ENCODE data around the gene BUB1B.
A peak's percentile ranks its signal among the peaks of the same experiment; 100 is the strongest.
"Not testable (repeated sequence)": the region's sequence is repeated elsewhere in the genome, so short reads cannot be mapped to it uniquely, and the experiment has no call there.

The BUB1B gene, protein sequence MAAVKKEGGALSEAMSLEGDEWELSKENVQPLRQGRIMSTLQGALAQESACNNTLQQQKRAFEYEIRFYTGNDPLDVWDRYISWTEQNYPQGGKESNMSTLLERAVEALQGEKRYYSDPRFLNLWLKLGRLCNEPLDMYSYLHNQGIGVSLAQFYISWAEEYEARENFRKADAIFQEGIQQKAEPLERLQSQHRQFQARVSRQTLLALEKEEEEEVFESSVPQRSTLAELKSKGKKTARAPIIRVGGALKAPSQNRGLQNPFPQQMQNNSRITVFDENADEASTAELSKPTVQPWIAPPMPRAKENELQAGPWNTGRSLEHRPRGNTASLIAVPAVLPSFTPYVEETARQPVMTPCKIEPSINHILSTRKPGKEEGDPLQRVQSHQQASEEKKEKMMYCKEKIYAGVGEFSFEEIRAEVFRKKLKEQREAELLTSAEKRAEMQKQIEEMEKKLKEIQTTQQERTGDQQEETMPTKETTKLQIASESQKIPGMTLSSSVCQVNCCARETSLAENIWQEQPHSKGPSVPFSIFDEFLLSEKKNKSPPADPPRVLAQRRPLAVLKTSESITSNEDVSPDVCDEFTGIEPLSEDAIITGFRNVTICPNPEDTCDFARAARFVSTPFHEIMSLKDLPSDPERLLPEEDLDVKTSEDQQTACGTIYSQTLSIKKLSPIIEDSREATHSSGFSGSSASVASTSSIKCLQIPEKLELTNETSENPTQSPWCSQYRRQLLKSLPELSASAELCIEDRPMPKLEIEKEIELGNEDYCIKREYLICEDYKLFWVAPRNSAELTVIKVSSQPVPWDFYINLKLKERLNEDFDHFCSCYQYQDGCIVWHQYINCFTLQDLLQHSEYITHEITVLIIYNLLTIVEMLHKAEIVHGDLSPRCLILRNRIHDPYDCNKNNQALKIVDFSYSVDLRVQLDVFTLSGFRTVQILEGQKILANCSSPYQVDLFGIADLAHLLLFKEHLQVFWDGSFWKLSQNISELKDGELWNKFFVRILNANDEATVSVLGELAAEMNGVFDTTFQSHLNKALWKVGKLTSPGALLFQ

GRCh38 chr15:40160689-40161688 is at the start of gene BUB1B:
TSS of gene BUB1B (plus strand) at chr15:40161069. CDS start at chr15:40161221, 152 bp downstream.
- DNase-seq, result peak; percentile 29 to 95 (median 80)

GRCh38 chr15:40111888-40112287 is 49.0 kb upstream of the BUB1B start:
- DNase-seq, result no peak

- DNase-seq, result no peak
Measured at GRCh38 chr15:40112789-40113188, 48.1 kb upstream of the BUB1B start.

DNA sequence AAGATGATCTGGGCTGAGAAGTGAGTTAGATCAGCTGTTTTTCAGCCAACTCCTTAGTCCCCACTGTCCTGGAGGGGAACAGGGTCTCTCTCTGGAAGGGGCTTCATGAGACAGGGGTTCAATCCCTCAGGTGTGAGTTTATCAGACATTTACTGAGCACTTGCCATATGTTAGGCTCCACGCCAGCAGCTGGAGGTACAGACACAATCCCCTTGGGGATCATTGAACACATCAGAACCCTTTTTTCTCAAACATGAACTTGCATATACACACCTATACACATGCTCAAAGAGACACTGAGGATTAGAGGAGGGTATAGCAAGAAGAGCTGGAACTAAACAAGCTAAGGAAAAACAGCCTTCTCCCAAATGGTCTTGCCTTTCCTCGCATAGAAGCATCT is 46.7 kb upstream of the BUB1B start:
- DNase-seq, result no peak

DNA sequence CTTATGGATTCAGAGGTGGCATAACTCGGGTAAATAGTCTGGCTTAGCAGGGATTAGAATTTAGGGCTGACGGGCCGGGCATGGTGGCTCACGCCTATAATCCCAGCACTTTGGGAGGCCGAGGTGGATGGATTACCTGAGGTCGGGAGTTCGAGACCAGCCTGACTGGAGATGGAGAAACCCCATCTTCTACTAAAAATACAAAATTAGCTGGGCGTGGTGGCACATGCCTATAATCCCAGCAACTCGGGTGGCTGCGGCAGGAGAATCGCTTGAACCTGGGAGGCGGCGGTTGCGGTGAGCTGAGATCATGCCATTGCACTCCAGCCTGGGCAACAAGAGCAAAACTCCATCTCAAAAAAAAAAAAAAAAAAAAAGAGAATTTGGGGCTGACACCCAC is 45.8 kb upstream of the BUB1B start:
- not testable (repeated sequence) for DNase-seq

DNA sequence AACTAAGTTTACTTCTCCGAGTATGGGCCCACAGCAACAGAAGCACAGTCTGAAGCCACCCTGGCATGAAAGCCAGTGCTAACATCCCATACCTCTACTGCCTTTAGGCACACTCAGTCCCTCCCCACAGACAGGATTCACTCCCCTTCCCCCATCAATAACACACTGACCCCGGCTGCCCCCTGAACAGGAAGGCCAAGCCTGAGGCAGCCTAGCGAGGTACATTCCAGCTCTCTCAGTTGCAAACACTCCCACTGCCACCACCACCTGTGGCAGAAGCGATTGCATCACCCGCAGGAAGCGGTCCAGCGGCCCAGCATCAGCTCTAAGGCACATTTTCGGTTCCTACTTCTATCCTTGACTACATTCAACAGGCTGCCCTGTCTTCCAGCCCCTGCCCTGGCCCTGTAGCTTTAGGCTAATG is 45.2 kb upstream of the BUB1B start:
- peak in 17 of 51 donors; percentile 4 to 54 (median 24) for DNase-seq

GRCh38 chr15:40118473-40118872 is 42.4 kb upstream of the BUB1B start:
- no peak for DNase-seq

- peak in 1 of 51 donors; percentile 4 for DNase-seq
Measured at GRCh38 chr15:40121911-40122638, 38.8 kb upstream of the BUB1B start.

- DNase-seq, result not testable (repeated sequence)
Measured at GRCh38 chr15:40122989-40123388, 37.9 kb upstream of the BUB1B start.

- DNase-seq, result not testable (repeated sequence)
Measured at GRCh38 chr15:40123863-40124262, 37.0 kb upstream of the BUB1B start.

DNA sequence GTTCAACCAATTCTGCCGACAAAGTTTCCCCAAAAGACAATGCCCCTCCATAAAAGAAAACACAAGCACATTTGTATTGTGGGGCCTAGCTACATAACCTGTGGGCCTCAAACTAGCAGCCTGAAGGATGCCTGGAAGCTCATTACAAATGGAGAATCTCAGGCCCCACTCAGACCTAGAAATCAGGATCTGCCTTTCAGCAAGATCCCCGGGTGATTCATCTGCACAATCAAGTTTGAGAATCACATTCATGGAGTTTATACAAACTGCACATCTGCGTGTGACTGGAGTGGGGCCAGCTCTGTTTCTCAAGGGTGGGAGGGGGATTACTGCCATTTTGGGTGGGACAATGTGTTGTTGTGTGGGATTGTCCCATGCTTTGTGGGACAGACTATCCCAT is 36.5 kb upstream of the BUB1B start:
- DNase-seq, result not testable (repeated sequence)

GRCh38 chr15:40124807-40125285 is 36.0 kb upstream of the BUB1B start:
- not testable (repeated sequence) for DNase-seq

DNA sequence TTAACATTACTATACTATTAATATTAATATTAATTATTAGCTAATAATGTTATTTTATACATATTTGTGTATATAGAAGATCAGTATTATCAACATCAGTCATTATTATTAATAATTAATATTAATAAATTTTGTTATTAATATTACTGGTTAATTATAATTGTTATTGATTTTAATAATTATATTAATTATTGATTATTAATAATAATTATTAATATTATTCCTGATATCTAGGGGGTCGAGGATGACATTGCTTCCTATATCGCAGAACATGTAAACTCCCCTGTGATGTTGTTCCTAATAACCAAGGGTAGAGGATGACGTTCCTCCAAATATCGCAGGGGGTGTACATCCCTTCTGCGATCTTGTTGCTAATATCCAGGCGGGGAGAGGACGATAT is 34.9 kb upstream of the BUB1B start:
- no peak for DNase-seq

GRCh38 chr15:40128766-40129660 is 31.9 kb upstream of the BUB1B start:
- DNase-seq, result no peak

GRCh38 chr15:40130118-40130517 is 30.8 kb upstream of the BUB1B start:
- no peak for DNase-seq

DNA sequence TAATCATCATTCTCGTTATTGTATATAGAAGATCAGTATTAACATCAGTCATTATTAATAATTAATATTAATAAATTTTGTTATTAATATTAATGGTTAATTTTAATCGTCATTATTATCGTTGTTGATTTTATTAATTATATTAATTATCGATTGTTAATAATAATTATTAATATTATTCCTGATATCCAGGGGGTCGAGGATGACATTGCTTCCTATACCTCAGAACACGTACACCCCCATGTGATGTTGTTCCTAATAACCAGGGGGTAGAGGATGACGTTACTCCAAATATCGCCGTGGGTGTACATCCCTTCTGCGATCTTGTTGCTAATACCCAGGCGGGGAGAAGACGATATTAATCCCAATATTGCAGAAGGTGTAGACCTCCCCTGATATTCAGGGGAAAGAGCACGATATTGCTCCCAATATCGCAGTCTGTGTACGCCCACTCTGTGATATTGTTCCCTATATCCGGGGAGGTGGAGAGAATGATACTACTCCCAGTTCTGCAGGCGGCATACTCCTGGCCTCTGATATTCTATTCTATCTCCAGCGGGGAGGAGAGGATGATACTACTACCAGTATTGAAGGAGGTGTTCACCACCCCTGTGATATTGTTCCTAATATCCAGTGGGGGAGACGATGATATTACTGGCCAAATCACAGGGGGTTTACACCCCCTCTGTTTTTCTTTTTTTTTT is 29.9 kb upstream of the BUB1B start:
- DNase-seq, result no peak

GRCh38 chr15:40133544-40133943 is 27.3 kb upstream of the BUB1B start:
- no peak for DNase-seq

GRCh38 chr15:40134885-40135284 is 26.0 kb upstream of the BUB1B start:
- no peak for DNase-seq

Measured in hypothalamus (tissue), 51 donors.